ENCODE measurements around the gene PDILT.
"Not testable (repeated sequence)": the region's sequence is repeated elsewhere in the genome, so short reads cannot be mapped to it uniquely, and the experiment has no call there.

GRCh38 chr16:20430480-20430879, 25.9 kb upstream of the PDILT start:
- TF ChIP-seq CCAR2 (IDR thresholded peaks at IDR 0.05; ENCODE audit: low read depth, low read length); POLR3A (IDR thresholded peaks at IDR 0.05; ENCODE audit: borderline replicate concordance, extremely low read depth, insufficient read depth, insufficient read length); E2F4 (CRISPR knock-in tag; IDR thresholded peaks at IDR 0.05; ENCODE audit: low read depth); CTCF (IDR thresholded peaks at IDR 0.05 in 2 of 3, conservative IDR thresholded peaks at IDR 0.05 in 1 of 3; ENCODE audit: insufficient read depth in 2 of 3, low read depth in 1 of 3, low read length in 3 of 3); BHLHE40 (IDR thresholded peaks at IDR 0.05; ENCODE audit: low read length); MNT (conservative IDR thresholded peaks at IDR 0.05); LCOR (CRISPR knock-in tag; IDR thresholded peaks at IDR 0.05); TCF7L2 (IDR thresholded peaks at IDR 0.05; ENCODE audit: low read depth, low read length): not testable (repeated sequence)
